A673 (cell line): ENCODE results near the gene RSPH9.

ENCODE experiments used
- EZH2 ChIP-seq: fragments of 200-600 bp; sonication (generic); IDR thresholded peaks from 2 replicates; pipeline ENCODE4 v1.6.1; 2017; ENCODE audit warnings: borderline replicate concordance, low read depth, mild to moderate bottlenecking, mixed read lengths, antibody characterized with exemption, low read length; ENCODE audit not compliant: poor library complexity, severe bottlenecking
- TF ChIP-seq, protein P1 (sequence below): fragments of 300-800, 200-600 bp; sonication (generic); conservative IDR thresholded peaks from 2 replicates; pipeline ENCODE4 v1.5.1; 2017; ENCODE audit warnings: low read depth, mild to moderate bottlenecking, antibody characterized with exemption, low read length, moderate library complexity, mixed read lengths

DNA sequence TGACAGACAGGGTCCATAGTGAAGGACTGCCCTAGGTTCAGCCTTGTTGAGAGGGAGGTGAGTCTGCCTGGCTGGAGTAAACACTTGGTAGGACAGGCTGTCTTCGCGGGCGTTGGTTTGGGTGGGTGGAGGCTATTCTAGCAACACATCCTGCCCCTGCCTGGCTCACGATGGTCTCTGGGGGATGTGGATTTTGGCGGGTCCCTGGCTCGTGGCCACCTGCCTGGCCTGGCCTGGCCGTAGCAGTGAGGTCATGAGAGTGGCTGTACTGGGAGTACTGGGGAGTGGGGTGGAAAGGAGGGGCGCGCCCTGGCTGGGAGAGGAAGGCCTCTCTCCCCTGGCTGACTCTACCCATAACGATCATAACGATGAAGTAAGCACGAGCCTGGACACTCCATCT is 73.0 kb downstream of the RSPH9 start:
- TF ChIP-seq, protein P1, sequence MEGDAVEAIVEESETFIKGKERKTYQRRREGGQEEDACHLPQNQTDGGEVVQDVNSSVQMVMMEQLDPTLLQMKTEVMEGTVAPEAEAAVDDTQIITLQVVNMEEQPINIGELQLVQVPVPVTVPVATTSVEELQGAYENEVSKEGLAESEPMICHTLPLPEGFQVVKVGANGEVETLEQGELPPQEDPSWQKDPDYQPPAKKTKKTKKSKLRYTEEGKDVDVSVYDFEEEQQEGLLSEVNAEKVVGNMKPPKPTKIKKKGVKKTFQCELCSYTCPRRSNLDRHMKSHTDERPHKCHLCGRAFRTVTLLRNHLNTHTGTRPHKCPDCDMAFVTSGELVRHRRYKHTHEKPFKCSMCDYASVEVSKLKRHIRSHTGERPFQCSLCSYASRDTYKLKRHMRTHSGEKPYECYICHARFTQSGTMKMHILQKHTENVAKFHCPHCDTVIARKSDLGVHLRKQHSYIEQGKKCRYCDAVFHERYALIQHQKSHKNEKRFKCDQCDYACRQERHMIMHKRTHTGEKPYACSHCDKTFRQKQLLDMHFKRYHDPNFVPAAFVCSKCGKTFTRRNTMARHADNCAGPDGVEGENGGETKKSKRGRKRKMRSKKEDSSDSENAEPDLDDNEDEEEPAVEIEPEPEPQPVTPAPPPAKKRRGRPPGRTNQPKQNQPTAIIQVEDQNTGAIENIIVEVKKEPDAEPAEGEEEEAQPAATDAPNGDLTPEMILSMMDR, result no peak
- no peak for TF ChIP-seq EZH2
